Measurements from ENCODE around the gene PARP16. TPM values are rescaled to one million over a fixed set of nuclear protein-coding genes. Genes with fewer than 3 reads are reported as not detected.

Gene PARP16
- total RNA-seq, 1 experiment from 2014 or later: 4.7 TPM

DNA sequence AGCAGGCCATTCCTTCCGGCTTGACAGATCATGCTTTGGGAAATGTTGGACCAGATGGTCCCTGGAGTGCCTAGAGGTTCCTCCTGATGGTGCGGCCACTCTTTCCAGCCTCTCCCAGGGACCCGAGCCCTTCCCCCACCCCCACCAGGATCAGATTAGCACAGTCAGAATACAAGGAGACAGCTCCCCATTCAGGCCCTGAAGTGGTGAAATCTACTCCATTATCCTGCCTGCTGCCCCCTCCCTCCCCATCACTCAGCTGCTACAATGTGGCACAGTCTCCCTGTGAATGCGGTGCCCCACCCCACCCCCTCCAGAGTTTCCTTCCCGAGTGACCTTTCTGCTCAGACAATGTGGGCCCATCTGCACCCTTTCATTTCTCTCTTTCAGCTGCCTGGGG, 47.2 kb upstream of the PARP16 start:
- CTCF ChIA-PET: interaction anchor here (0.6 to 9.4 kb wide), 3 partner anchors 15 to 69 kb away, joined by 3 to 64 read pairs (median 3); no protein-coding TSS in a partner anchor

GRCh38 chr15:65333148-65333820, 46.6 kb upstream of the PARP16 start:
- Mint-ChIP-seq H3K9me3 (no peaks in the 10 kb centered on the region), H3K36me3 (peaks cover 18% of the 10 kb centered on the region), H3K27me3 (ENCODE audit: low read depth) (no peaks in the 10 kb centered on the region), H3K4me3 (no peak overlapping the region), H3K27ac (0 out of 2 replicates have a peak overlapping the region, but pooled peaks have one; percentile 19), H3K4me1 (peaks cover 50% of the 10 kb centered on the region)
- ChIA-PET CTCF (interaction anchor here (0.6 to 9.4 kb wide), 2 partner anchors 15 to 51 kb away, joined by 3 to 64 read pairs; no protein-coding TSS in a partner anchor), POLR2A (no interaction called here)
- no peak for DNase-seq (ENCODE audit: low spot score)
- TF ChIP-seq, protein P1, sequence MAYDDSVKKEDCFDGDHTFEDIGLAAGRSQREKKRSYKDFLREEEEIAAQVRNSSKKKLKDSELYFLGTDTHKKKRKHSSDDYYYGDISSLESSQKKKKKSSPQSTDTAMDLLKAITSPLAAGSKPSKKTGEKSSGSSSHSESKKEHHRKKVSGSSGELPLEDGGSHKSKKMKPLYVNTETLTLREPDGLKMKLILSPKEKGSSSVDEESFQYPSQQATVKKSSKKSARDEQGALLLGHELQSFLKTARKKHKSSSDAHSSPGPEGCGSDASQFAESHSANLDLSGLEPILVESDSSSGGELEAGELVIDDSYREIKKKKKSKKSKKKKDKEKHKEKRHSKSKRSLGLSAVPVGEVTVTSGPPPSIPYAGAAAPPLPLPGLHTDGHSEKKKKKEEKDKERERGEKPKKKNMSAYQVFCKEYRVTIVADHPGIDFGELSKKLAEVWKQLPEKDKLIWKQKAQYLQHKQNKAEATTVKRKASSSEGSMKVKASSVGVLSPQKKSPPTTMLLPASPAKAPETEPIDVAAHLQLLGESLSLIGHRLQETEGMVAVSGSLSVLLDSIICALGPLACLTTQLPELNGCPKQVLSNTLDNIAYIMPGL (CRISPR knock-in tag; IDR thresholded peaks at IDR 0.05): no peak
- TF ChIP-seq CBFB (CRISPR knock-in tag; IDR thresholded peaks at IDR 0.05; ENCODE audit: low read depth) (no peak), CREB1 (CRISPR knock-in tag; IDR thresholded peaks at IDR 0.05) (no peak), SMAD4 (CRISPR knock-in tag; IDR thresholded peaks at IDR 0.05) (no peak), NR3C1 (CRISPR knock-in tag; conservative IDR thresholded peaks at IDR 0.05; ENCODE audit: low read depth) (no peak), ZNF317 (CRISPR knock-in tag; IDR thresholded peaks at IDR 0.05; ENCODE audit: borderline replicate concordance, low read depth) (no peak), E2F1 (CRISPR knock-in tag; IDR thresholded peaks at IDR 0.05) (no peak), KAT7 (CRISPR knock-in tag; IDR thresholded peaks at IDR 0.05; ENCODE audit: borderline replicate concordance) (no peak), NFE2L1 (CRISPR knock-in tag; IDR thresholded peaks at IDR 0.05) (no peak)
- no peak for ATAC-seq

More for the DNA sequence above, 47.2 kb upstream of the PARP16 start:
- H3K4me1 Mint-ChIP-seq: peaks cover 56% of the 10 kb centered on the region
- no peaks in the 10 kb centered on the region for H3K9me3 Mint-ChIP-seq
- DNase-seq (ENCODE audit: low spot score): no peak
- no peak overlapping the region for H3K4me3 Mint-ChIP-seq
- 0 out of 2 replicates have a peak overlapping the region, but pooled peaks have one; percentile 19 for H3K27ac Mint-ChIP-seq
- TF ChIP-seq ZBTB43 (CRISPR knock-in tag; IDR thresholded peaks at IDR 0.05) (no peak), ZSCAN18 (CRISPR knock-in tag; IDR thresholded peaks at IDR 0.05) (no peak)
- no peak for ATAC-seq
- no peaks in the 10 kb centered on the region for H3K27me3 Mint-ChIP-seq (ENCODE audit: low read depth)
- H3K36me3 Mint-ChIP-seq: peaks cover 16% of the 10 kb centered on the region
- POLR2A ChIA-PET: no interaction called here

DNA sequence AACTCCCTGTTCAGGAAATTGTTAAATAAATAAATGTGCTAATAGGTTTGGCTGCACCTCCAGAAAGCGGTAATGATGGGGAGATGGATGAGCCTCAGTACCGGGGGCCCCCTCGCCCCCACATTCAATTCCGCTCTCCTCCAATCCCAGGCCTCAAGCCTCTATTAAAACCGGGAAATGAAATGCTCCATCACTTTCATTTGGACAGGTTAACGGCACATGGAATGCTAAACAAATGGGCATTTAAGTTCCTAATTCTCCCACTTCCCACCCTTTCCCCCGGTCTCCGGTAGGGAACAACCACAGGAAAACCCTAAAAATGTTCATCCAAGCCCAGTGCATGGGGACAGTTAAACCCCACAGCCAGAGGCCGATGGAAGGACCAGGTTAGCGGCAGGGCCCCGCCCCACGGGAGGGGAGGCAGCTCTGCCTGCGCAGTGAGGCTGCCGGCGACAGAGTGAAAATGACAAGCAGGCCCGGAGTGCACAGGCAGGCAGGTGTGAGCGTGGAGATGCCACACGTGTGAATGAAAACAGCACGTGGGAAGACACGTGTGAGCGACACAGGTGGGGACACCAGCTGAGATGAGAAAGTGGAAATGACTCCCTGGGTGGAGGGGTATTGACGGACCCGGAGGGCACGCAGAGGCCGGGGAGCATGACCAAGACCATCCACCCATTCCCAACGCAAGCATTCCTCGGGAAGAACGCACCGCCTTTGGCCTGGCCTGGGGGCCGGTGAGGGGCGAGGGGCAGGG, 45.9 kb upstream of the PARP16 start:
- ATAC-seq (no peak), DNase-seq (ENCODE audit: low spot score) (no peak)
- ChIA-PET CTCF (no interaction called here), POLR2A (no interaction called here)
- Mint-ChIP-seq H3K27ac (no peak overlapping the region), H3K27me3 (ENCODE audit: low read depth) (no peaks in the 10 kb centered on the region), H3K36me3 (peaks cover 23% of the 10 kb centered on the region), H3K4me3 (no peak overlapping the region), H3K4me1 (peaks cover 43% of the 10 kb centered on the region), H3K9me3 (no peaks in the 10 kb centered on the region)
- TF ChIP-seq ATF2 (CRISPR knock-in tag; IDR thresholded peaks at IDR 0.05; ENCODE audit: borderline replicate concordance, low read depth) (no peak), ATF3 (CRISPR knock-in tag; conservative IDR thresholded peaks at IDR 0.05) (no peak), ZSCAN18 (CRISPR knock-in tag; IDR thresholded peaks at IDR 0.05) (no peak), ZNF121 (CRISPR knock-in tag; IDR thresholded peaks at IDR 0.05) (no peak), SOX15 (CRISPR knock-in tag; IDR thresholded peaks at IDR 0.05) (no peak)
- TF ChIP-seq, protein P2, sequence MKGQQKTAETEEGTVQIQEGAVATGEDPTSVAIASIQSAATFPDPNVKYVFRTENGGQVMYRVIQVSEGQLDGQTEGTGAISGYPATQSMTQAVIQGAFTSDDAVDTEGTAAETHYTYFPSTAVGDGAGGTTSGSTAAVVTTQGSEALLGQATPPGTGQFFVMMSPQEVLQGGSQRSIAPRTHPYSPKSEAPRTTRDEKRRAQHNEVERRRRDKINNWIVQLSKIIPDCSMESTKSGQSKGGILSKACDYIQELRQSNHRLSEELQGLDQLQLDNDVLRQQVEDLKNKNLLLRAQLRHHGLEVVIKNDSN (CRISPR knock-in tag; IDR thresholded peaks at IDR 0.05): no peak
- TF ChIP-seq, protein P3, sequence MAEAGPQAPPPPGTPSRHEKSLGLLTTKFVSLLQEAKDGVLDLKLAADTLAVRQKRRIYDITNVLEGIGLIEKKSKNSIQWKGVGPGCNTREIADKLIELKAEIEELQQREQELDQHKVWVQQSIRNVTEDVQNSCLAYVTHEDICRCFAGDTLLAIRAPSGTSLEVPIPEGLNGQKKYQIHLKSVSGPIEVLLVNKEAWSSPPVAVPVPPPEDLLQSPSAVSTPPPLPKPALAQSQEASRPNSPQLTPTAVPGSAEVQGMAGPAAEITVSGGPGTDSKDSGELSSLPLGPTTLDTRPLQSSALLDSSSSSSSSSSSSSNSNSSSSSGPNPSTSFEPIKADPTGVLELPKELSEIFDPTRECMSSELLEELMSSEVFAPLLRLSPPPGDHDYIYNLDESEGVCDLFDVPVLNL (CRISPR knock-in tag; IDR thresholded peaks at IDR 0.05; ENCODE audit: borderline replicate concordance, low read depth): no peak
